HG03558 (cell line): ENCODE results near the gene LIN54.
"Not testable (repeated sequence)": the region's sequence is repeated elsewhere in the genome, so short reads cannot be mapped to it uniquely, and the experiment has no call there.

Experiments
- ATAC-seq: cut with Tn5 transposase; IDR thresholded peaks from one replicate; pipeline ENCODE4 v1.9.1; 2021; ENCODE audit warnings: moderate number of reproducible peaks; ENCODE audit not compliant: unreplicated experiment; ENCODE audit errors: extremely low read depth

The LIN54 gene

DNA sequence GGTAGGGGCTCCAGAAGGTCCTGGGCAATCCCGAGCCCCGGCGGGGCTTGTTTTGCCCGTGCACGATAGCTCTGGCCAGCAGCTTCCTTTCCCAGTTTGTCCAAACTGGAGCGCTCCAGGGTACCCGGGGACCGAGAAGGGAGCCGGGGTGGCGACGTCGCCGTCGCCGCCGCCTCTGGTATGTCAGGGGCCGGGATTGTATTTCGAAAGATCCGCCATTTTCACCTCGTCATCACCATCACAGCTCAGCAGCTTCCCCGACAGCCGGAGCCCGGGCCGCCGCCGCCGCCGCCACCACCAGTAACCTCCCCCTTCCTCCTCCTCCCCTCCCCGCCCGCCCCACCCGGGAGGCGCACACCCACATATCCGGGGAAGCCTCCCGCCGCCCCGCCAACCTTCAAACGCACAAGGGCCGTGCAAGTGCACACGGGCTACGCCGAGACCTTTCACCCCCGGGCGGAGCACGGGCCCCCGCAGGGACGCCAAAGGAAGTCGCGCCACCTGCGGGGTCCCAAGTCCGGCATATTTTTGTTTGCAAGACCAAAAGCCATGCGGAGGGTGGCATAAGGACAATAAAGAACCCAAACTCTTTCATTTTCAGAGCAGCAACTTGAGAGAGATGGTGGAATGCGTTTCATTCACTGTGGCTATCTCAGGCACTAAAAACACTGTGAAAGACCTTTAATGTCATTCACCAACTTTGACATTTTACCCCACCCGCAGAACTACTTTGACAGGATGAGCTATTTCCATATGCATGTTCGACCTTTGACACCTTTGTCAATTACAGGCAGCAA is at the start of gene LIN54:
LIN54 (minus strand) TSS at position 302 of the 797 bp plus-strand sequence. CDS start 25,979 bp downstream, outside the sequence.
- no peak for ATAC-seq

DNA sequence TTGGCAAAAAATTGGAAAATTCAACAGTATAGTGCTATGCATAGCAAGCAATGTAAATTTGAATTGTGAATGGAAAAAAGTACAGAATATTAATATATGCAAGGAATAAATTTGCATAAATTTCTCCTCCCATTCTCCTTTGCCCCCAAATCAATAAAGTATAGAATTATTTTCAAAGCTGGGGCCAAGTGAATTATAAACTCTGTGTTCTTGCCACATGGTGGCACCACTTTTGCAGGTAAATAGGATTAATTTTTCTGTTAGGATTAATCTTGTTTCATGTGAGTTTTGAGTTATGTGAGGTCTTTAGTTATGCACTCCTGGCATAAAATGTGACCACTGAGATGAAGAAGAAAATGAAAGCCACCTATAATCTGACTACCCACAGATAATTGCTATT is 44.3 kb upstream of the LIN54 start:
- no peak for ATAC-seq

DNA sequence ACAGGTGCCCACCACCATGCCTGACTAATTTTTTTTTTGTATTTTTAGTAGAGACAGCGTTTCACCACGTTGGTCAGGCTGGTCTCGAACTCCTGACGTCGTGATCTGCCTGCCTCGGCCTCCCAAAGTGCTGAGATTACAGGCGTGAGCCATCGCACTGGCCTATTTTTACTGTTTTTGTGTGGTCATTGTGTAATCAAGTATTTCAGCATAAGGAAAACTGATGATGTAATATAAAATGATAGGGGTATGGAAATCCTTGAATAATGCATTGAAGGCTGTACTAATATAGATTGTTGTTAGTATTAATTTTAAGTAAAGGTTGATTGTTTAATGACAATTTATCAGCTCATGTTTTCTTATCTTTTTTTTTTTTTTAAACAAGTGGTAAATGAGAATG is 38.2 kb upstream of the LIN54 start:
- ATAC-seq: not testable (repeated sequence)

DNA sequence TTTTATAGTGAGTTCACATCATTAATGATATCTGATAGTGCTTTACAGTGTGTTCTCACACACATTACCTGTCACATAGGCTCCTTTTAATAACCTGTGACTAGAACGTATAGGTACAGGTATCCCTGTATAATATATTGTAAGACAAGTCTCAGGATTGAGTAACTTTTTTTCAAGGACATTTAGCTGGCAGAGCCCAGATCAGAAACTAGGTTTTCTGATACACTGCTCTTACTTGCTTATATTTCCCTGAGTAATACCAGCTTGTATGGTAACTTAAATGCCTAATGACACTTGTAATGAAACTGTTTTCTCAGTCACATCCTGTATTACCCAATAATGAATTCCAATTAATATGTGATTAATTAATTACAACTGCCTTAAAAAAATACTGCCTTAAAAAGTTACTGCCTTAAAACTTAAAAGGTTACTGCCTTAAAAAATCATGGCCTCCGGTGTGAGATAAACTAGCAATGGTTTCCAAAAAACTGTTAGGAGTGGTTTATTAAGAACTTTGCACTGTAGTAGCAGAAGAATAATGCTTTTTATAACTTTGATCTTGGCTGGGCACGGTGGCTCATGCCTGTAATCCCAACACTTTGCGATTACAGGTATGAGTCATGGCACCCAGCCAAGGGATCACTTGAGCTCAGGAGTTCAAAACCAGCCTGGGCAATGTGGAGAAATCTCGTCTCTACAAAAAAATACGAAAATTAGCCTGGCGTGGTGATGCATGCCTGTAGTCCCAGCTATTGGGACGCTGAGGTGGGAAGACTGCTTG is 36.3 kb upstream of the LIN54 start:
- no peak for ATAC-seq

DNA sequence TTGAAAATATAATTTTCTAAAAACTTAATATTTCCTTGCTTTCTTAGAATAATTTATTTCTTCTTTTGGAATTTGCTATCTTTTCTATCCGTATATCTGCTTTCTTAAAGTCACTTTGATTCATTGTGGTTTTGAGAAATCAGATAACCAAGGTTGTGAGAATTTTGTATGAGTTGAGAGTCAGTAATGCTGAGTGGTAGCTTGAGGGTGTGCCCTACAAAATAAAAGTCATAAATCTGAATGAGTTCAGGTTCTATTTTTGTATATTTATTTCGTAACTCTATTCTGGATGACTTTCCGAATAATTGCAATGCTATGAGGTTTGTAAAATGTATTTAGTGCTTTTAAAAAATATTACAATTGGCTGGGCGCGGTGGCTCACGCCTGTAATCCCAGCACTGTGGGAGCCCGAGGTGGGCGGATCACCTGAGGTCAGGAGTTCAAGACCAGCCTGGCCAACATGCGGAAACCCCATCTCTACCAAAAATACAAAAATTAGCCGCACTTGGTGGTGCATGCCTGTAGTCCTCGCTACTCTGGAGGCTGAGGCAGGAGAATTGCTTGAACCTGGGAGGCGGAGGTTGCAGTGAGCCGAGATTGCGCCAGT is 33.3 kb upstream of the LIN54 start:
- no peak for ATAC-seq

DNA sequence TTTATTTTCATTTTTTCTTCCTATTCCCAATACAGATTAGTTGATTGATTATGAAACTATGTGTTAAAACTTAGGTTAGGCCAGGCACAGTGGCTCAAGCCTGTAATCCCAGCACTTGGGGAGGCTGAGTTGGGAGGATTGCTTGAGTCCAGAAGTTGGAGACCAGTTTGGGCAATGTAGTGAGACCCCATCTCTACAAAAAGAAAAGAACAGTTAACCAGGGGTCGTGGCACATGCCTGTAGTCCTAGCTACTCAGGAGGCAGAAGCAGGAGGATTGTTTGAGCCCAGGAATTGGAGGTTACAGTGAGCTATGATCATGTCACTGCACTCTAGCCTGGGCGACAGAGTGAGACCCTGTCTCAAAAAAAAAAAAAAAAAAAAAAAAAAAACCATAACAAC is 32.5 kb upstream of the LIN54 start:
- not testable (repeated sequence) for ATAC-seq

DNA sequence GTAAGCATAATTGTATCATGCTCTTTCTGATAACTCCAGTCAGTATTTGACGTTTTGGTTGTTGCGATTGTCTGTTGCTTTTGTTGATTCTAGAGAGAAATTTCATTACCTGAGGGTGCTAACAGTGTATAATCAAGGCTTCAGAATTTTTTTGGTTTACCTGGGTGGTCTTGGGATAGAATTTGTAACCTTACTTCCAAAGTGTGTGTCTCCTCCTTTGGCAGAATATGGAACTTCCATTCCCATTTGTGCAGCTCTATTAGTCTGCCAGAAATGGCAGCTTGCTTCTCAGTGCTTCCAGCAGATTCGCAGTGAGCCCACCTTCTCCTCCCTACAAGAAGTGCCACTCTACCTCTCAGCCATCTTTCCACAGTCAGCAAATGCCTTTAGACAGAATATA is 29.6 kb upstream of the LIN54 start:
- no peak for ATAC-seq

DNA sequence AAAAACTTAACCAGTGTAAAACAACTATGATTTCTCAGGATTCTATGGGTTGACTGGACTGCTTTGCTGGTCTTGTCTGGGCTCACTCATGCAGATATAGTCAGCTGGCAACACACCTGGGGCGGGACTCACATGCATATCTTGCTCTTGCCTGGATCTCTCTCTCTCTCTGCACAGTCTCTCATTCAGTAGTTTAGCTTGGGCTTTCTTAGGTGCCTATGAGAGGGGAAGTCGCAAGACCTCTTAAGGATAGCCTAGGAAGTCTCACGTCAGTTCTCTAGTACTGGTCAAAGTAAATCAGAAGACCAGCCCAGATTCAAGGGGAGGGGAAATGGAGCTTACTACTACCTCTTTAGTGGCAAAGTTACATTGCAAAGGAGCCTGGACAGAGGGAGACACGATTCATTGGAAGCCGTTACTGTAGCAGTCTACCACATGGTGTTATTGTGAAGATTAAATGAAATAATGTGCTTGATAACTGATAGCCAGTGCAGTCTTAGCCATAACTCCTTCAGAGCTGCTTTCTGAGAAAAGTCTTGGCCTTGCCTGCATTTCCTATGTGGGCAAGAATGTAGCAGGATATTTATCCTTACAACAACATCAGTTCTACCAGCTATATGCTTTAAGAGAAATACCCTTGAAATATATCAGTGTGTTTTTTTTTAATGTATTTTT is 26.5 kb upstream of the LIN54 start:
- no peak for ATAC-seq

DNA sequence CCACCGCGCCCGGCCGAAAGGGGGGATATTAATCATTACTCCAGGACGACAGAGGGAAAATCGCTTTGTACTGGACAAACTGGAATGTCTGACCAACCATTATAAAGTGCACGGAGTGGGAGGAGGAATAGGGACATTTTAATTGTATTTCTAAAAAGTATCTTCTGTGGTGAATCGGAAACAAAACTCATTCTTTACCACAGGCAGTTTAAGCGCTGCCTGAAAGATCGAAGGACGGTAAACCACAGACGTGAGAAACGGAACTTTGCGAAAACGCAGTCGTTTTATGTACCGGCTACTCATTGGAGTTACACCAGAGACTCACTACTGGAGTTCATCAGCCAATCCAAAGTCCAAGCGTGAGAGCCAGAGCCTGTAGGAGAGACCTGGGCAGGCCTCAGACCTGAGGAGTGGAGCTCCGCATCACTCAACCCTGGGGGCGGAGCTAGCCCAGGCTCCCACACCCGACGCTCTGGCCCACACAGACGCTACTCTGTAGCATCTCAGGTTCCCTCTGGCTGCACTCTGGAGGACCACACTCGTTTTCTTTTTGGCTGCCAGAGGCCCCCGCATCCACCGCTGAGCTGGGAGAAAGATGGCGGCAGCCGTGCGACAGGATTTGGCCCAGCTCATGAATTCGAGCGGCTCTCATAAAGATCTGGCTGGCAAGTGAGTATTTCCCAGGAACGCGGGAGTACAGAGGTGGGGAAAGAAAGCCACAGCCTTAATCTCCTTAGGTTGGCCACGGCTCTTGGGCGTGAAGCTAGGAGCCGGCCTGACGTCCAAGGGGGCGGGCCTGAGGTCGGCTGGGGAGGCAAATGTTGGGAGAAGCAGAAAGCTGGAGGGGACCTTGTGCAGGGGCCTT is 24.2 kb upstream of the LIN54 start, which contains the start of gene COPS4:
COPS4 (plus strand) TSS at position 554 of the 865 bp plus-strand sequence; CDS start at position 596, 42 bp downstream.
- ATAC-seq: peak; percentile 98

DNA sequence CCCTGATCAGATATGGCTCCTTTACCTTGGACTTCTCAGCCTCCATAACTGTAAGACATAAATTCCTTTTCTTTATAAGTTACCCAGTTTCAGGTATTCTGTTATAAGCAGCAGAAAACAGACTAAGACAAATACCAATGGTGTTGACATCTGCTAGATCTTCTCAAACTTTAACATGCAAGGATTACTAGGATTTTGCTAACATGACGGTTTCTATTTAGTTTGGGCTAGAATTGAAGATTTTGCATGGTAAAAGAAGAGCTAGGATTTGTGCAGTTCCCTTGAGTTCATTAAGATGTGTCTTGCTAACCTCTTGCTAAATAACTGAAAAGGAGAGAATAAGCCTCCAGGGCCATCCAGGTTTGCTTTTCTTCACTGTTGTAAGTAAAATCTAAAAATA is 19.1 kb upstream of the LIN54 start:
- no peak for ATAC-seq

DNA sequence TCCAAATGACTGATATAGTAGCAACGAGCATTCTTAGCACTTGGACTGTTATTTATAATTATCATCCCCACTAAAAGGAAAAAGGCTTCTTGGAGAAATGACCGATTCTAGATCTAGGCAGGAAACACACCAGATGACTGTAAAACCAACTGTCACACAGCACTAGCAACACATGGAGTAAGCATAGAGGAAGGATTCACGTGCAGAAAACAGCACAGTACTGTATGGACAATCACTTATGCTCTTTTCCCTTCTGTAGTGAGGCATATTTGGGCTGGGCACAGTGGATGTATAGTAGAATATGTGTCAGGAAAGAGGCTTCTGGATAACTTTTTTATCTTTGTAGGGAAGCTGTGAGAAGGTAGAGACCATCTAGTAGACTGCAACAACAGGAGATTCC is 18.4 kb upstream of the LIN54 start:
- ATAC-seq: no peak

DNA sequence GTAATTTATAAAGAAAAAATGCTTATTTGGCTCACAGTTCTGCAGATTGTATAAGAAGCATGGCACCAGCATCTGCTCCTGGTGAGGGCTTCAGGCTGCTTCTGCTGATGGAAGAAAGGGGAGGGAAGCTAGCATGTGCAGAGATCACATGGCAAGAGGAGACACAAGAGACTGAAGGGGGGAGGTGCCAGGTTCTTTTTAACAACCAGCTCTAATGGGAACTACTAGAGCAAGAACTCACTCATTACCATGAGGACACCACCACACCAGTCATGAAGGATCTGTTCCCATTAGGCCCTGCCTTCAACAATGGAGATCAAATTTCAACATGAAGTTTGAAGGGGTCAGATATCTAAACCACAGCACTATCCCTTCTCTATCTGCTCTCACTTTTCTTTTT is 14.9 kb upstream of the LIN54 start:
- ATAC-seq: no peak

DNA sequence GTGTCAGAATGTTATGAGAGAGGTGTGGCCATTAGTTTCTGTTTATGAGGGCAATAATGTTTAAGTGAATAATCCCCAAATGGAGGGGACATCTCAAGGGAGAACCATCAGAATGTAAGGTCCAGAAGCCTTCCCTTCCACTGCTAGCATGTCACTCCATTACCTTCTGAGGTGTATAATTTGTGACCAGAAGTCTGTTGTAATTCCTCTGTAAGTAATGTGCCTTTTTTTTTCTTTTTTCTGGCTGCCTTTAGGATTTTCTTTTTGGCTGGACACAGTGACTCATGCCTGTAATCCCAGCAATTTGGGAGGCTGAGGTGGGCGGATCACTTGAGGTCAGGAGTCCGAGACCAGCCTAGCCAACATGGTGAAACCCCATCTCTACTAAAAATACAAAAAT is 13.6 kb upstream of the LIN54 start:
- ATAC-seq: no peak

DNA sequence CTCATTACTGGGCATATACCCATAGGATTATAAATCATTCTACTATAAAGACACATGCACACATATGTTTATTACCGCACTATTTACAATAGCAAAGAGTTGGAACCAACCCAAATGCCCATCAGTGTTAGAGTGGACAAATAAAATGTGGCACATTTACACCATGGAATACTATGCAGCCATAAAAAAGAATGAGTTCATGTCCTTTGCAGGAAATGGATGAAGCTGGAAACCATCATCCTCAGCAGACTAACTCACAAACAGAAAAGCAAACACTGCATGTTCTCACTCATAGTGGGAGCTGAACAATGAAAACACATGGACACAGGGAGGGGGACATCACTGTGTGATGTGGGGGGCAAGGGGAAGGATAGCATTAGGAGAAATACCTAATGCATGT is 13.0 kb upstream of the LIN54 start:
- not testable (repeated sequence) for ATAC-seq

DNA sequence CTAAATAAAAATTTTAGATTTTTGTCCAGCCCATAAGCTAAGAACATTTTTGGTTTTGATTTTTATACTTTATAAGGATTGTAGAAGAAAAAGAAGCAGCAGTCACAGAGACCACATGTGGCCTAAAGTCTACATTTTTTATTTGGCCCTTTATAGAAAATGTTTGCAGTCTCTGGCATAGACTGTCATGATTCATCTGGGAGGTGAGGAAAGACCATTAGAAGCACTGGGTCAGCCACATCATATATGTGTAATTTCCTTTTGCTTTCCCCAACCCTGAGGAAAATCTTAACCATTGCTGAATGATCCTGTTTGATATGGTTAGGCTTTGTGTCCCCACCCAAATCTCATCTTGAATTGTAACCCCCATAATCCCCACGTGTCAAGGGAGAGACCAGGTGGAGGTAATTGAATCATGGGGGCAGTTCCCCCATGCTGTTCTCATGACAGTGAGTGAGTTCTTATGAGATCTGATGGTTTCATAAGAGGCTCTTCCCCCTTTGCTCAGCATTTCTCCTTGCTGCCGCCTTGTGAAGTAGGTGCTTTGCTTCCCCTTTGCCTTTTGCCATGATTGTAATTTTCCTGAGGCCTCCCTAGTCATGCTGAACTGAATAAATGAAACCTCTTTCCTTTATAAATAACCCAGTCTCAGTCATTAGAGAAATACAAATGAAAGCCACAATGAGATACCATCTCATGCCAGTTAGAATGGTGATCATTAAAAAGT is 12.3 kb upstream of the LIN54 start:
- no peak for ATAC-seq

DNA sequence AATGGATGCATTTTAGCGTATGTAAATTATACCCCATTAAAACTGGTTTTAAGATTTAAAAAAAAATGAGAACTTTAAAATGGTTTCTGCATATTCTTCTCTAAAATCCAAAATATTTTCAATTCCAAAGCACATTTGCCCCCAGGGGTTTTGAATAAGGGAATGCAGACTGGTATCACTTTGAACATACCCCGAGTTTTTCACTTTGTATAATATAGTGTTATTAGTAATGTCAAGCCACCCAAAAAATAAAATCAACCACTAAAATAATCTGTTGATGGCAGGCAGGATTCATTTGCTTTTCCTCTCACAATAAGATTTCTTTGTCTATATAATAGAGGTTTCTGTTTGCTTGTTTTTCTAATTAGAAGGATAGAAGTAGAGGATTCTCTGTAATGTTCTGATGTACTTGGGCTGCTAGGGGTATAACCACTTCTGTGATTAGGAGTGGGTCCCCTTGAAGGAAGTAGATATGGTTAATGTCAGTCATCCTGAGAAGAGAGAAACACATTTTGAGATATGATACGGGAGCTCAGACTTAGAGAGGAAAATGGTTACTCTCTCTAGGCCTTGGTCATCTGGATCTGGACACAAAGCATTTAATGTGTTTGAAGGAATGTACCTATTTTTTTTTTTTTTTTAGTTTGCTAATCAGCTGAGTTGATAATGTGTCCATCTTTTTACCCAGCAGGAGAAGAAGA is 9.3 kb upstream of the LIN54 start:
- ATAC-seq: no peak

DNA sequence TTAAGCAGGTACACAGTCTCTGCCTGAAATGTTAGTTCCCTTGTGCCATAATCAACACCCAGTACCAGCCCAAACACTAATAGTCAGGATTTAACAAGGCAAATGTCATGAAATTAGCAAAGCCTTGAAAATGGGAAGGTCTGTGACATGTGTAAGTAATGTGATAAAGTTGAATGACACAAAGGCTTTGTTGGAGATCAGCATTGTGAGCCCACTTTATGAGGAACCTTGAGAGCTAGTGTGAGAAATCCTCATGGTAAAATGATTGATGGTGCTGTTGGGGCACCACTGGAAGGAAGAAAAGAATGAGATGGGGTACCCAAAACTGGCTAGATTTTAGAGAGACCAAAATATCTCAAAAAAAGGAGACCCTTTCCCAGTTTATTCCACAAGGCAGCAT is 3.3 kb upstream of the LIN54 start:
- no peak for ATAC-seq

DNA sequence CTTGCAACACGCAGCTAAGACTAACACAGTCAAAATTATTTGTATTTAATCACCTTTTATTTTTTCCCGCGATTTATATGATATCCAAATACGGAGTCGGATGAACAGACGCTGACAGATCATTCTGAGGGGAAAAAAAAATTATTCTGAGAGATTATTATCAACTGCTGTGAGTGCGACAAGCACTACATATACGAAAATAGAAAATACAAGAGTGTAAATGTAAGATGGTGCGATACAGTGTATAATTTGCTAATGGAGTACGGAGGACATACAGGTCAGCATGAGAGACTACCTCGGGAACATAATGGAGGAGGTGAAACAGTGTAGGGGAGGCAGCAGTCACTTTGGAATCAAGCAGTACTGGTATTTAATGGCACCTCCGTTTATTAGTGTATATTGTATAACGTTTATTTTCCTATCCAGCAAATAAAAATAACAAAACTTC is 2.8 kb upstream of the LIN54 start:
- ATAC-seq: no peak
